Endothelial cell of umbilical vein (primary cell): ENCODE measurements around the gene SLC35A5. TPM values are rescaled to one million over a fixed set of nuclear protein-coding genes. Genes with fewer than 3 reads are reported as not detected.

Source experiments
- Bru-seq: library from RNA; stranded (reverse); fragments of 400-500 nt; gene quantifications from one replicate; lab custom pipeline; 2021; lab: Mats Ljungman, UMichigan
- BruChase-seq, 2 experiments: library from RNA; stranded (reverse); fragments of 400-500 nt; gene quantifications; one replicate each; lab custom pipeline; 2021; lab: Mats Ljungman, UMichigan
- BruUV-seq: library from RNA; stranded (reverse); fragments of 400-500 nt; replicated peaks from 2 replicates; lab custom pipeline; 2021; lab: Mats Ljungman, UMichigan
- CTCF ChIA-PET: fragments of 300-600, 350-600 bp; sonication (Branson Sonifier 250); formaldehyde crosslinking; loops from one replicate; lab custom pipeline; 2021; ENCODE audit warnings: antibody characterized with exemption, inconsistent platforms; lab: Charles Lee
- POLR2A ChIA-PET: fragments of 300-600, 350-600 bp; sonication (Branson Sonifier 250); formaldehyde crosslinking; loops from one replicate; lab custom pipeline; 2021; ENCODE audit warnings: antibody characterized with exemption, inconsistent platforms; lab: Charles Lee
- DNase-seq: peaks from one replicate; pipeline ENCODE4 v3.0.0-alpha.2; 2011; ENCODE audit warnings: low read depth, low spot score
- FAIRE-seq: peaks from 2 replicates; lab custom pipeline; 2011; peaks lifted over from hg19 to GRCh38; lab: Jason Lieb, UNC
- H2AFZ ChIP-seq: 2 replicates; pipeline ENCODE4 v1.6.0; 2012; ENCODE audit warnings: low read depth, low read length, control low read depth, inconsistent platforms
- H3K27ac ChIP-seq: 2 replicates; pipeline ENCODE4 v1.5.1; 2011; ENCODE audit warnings: low read depth, mild to moderate bottlenecking, control low read depth, low read length, moderate library complexity; ENCODE audit not compliant: insufficient read depth
- H3K27me3 ChIP-seq, 2 experiments: 2 replicates each; pipeline versions ENCODE4 v1.6.0 to v1.6.1; 2011; ENCODE audit warnings: low read length in 2 of 2, mixed read lengths in 1 of 2; ENCODE audit not compliant: control insufficient read depth in 2 of 2, insufficient read depth in 2 of 2
- H3K36me3 ChIP-seq, 2 experiments: 2 replicates in 1 of 2; 3 replicates in 1 of 2; pipeline ENCODE4 v1.5.1; 2011; ENCODE audit warnings: low read length in 2 of 2, mild to moderate bottlenecking in 1 of 2, moderate library complexity in 1 of 2; ENCODE audit not compliant: control insufficient read depth in 2 of 2, insufficient read depth in 2 of 2; ENCODE audit errors: extremely low read depth in 1 of 2
- H3K4me1 ChIP-seq: 3 replicates; pipeline ENCODE4 v1.5.1; 2011; ENCODE audit warnings: mild to moderate bottlenecking, low read length; ENCODE audit not compliant: control insufficient read depth, insufficient read depth; ENCODE audit errors: extremely low read depth
- H3K4me2 ChIP-seq: 2 replicates; pipeline ENCODE4 v1.6.1; 2011; ENCODE audit warnings: low read length, control low read depth, mixed read lengths; ENCODE audit not compliant: insufficient read depth
- H3K4me3 ChIP-seq, 3 experiments: fragments of 200-600 bp in 1 of 3; sonication (generic), shearing (Covaris generic) in 1 of 3; replicated peaks in 1 of 3; 2 replicates each; pipeline ENCODE4 v1.5.1; 2011 to 2016; ENCODE audit warnings: control low read depth in 3 of 3, low read length in 3 of 3, mild to moderate bottlenecking in 2 of 3, inconsistent platforms in 1 of 3, low read depth in 1 of 3, moderate library complexity in 1 of 3; ENCODE audit not compliant: insufficient read depth in 1 of 3
- H3K79me2 ChIP-seq: 2 replicates; pipeline ENCODE4 v1.6.0; 2012; ENCODE audit warnings: low read length, inconsistent platforms; ENCODE audit not compliant: control insufficient read depth, insufficient read depth
- H3K9ac ChIP-seq: replicated peaks from 2 replicates; pipeline ENCODE3; 2011; ENCODE audit warnings: low read length, control low read depth; ENCODE audit not compliant: insufficient read depth; ENCODE audit errors: extremely low read depth
- H3K9me1 ChIP-seq: replicated peaks from 3 replicates; pipeline ENCODE4 v1.6.0; 2011; ENCODE audit warnings: mild to moderate bottlenecking, low read length; ENCODE audit not compliant: control insufficient read depth, insufficient read depth; ENCODE audit errors: extremely low read depth
- H3K9me3 ChIP-seq: replicated peaks from 2 replicates; pipeline ENCODE4 v1.5.1; 2012; ENCODE audit warnings: low read length, inconsistent platforms; ENCODE audit not compliant: control insufficient read depth, insufficient read depth
- H4K20me1 ChIP-seq: replicated peaks from 2 replicates; pipeline ENCODE3; 2011; ENCODE audit warnings: mild to moderate bottlenecking, low read length; ENCODE audit not compliant: control insufficient read depth, insufficient read depth; ENCODE audit errors: extremely low read depth
- CTCF ChIP-seq, 2 donors: IDR thresholded peaks; 1 replicate in 1 of 2; 2 replicates in 1 of 2; pipeline ENCODE4 v1.5.1; 2011; ENCODE audit warnings: low read length in 2 of 2, mild to moderate bottlenecking in 2 of 2, moderate library complexity in 2 of 2, control low read depth in 1 of 2, inconsistent platforms in 1 of 2, low read depth in 1 of 2; ENCODE audit not compliant: insufficient read depth in 1 of 2; ENCODE audit errors: extremely low read depth in 1 of 2
- EZH2 ChIP-seq: IDR thresholded peaks from 2 replicates; pipeline ENCODE4 v1.6.1; 2012; ENCODE audit warnings: borderline replicate concordance, low read depth, mild to moderate bottlenecking, moderate library complexity, low read length, inconsistent platforms; ENCODE audit not compliant: severe bottlenecking
- FOS ChIP-seq: IDR thresholded peaks from 2 replicates; pipeline ENCODE4 v1.6.1; 2011; ENCODE audit warnings: mild to moderate bottlenecking, low read length, moderate library complexity, borderline replicate concordance; ENCODE audit not compliant: insufficient read depth
- GATA2 ChIP-seq: IDR thresholded peaks from 2 replicates; pipeline ENCODE4 v1.7.0; 2011; ENCODE audit warnings: low read depth, mild to moderate bottlenecking, moderate library complexity, mixed read lengths, low read length; ENCODE audit not compliant: insufficient read length, insufficient read depth
- JUN ChIP-seq: IDR thresholded peaks from 2 replicates; pipeline ENCODE4 v1.6.1; 2011; ENCODE audit warnings: borderline replicate concordance, low read depth; ENCODE audit not compliant: insufficient read length, insufficient read depth
- MYC ChIP-seq: IDR thresholded peaks from one replicate; pipeline ENCODE4 v1.6.1; 2011; ENCODE audit warnings: mild to moderate bottlenecking, low read depth, low read length
- POLR2A ChIP-seq: IDR thresholded peaks from 2 replicates; pipeline ENCODE4 v1.6.1; 2012; ENCODE audit warnings: low read depth, mild to moderate bottlenecking, control low read depth, low read length
- POLR2AphosphoS5 ChIP-seq: IDR thresholded peaks from 2 replicates; pipeline ENCODE4 v1.6.1; 2012; ENCODE audit warnings: low read depth, mild to moderate bottlenecking, control low read depth, low read length, moderate library complexity; ENCODE audit not compliant: insufficient read depth
- dilution Hi-C: fragments of 300-500 bp; cut with MboI; formaldehyde crosslinking; loops from one replicate; pipeline ENCODE4 v1.15.0; 2019; ENCODE audit warnings: low sequenced_read_pairs; ENCODE audit not compliant: extremely low pct_ligation_motif_present
- intact Hi-C: fragments of 100-400 bp; cut with micrococcal nuclease; formaldehyde crosslinking; loops from one replicate; pipeline ENCODE4 v1.10.0; 2022
- long read RNA-seq: library from polyadenylated mRNA; stranded (forward); transcript quantifications from one replicate; pipeline ENCODE4 v2.0.0, GENCODE V29; 2021
- polyA minus RNA-seq, 3 experiments: library from RNA; depleted of rRNA, polyadenylated mRNA; stranded (reverse); fragments of >200 nt; gene quantifications; 1 replicate in 1 of 3; 2 replicates in 2 of 3; pipeline ENCODE4 v1.2.3, GENCODE V29; 2011
- polyA plus RNA-seq, 4 experiments: library from polyadenylated mRNA; depleted of rRNA in 3 of 4; stranded (reverse) in 3 of 4; unstranded in 1 of 4; fragments of >200 nt; gene quantifications; 2 replicates each; pipeline versions ENCODE4 v1.2.1 to v1.2.3, GENCODE V29; 2011 to 2012; ENCODE audit warnings: missing spikeins in 1 of 4
- total RNA-seq: library from RNA; stranded (reverse); gene quantifications from 2 replicates; pipeline ENCODE4 v1.2.3, GENCODE V29; 2021
- TF ChIP-seq, protein P1 (sequence below): IDR thresholded peaks from 2 replicates; pipeline ENCODE4 v1.6.1; 2011; ENCODE audit not compliant: insufficient read depth, insufficient read length

Gene SLC35A5, protein sequence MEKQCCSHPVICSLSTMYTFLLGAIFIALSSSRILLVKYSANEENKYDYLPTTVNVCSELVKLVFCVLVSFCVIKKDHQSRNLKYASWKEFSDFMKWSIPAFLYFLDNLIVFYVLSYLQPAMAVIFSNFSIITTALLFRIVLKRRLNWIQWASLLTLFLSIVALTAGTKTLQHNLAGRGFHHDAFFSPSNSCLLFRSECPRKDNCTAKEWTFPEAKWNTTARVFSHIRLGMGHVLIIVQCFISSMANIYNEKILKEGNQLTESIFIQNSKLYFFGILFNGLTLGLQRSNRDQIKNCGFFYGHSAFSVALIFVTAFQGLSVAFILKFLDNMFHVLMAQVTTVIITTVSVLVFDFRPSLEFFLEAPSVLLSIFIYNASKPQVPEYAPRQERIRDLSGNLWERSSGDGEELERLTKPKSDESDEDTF
- total RNA-seq, result 25.1 and 25.6 TPM in 2 replicates
- polyA plus RNA-seq, result 27.7 and 40.1 TPM in 2 replicates
- 19.3 and 19.5 TPM in 2 replicates for polyA plus RNA-seq (2011; cell fraction: cytosol; rRNA removed)
- 16.7 and 23.2 TPM in 2 replicates for polyA plus RNA-seq (2011; cell fraction: nucleus; rRNA removed)
- polyA plus RNA-seq (2012), result 21.0 and 23.6 TPM in 2 replicates
- 39.5 and 43.7 TPM in 2 replicates for polyA minus RNA-seq
- polyA minus RNA-seq (2011; cell fraction: cytosol; rRNA and poly(A)+ RNA removed), result 17.6 TPM
- polyA minus RNA-seq (2011; cell fraction: nucleus; rRNA and poly(A)+ RNA removed), result 18.3 and 30.2 TPM in 2 replicates
- Bru-seq, nascent RNA, result percentile 71 among the genes with signal in this experiment
- BruChase-seq, experiment 1, labeled RNA remaining after a 6-hour chase, result percentile 80 among the genes with signal in this experiment
- BruChase-seq, experiment 2, labeled RNA remaining after a 2-hour chase, result percentile 74 among the genes with signal in this experiment
- long read RNA-seq, full-length matches to known transcripts, result 40 of 57 reads
- long read RNA-seq, partial matches to known transcripts, result 3 of 57 reads
- long read RNA-seq, other reads (novel, unspliced or antisense), result 14 of 57 reads

GRCh38 chr3:112561734-112562529 lies at the start of gene SLC35A5, which contains the start of gene ATG3:
Gene SLC35A5 (plus strand): TSS chr3:112562045. CDS start chr3:112563404, 1,359 bp downstream.
Gene ATG3 (minus strand): TSS chr3:112561962. CDS start chr3:112561528, 434 bp downstream.
- no peak for TF ChIP-seq MYC
- peak; percentile 89 for TF ChIP-seq POLR2A
- TF ChIP-seq GATA2, result no peak
- no peak for TF ChIP-seq EZH2
- TF ChIP-seq POLR2AphosphoS5, result peak; percentile 84
- no peak for TF ChIP-seq FOS
- TF ChIP-seq, protein P1, sequence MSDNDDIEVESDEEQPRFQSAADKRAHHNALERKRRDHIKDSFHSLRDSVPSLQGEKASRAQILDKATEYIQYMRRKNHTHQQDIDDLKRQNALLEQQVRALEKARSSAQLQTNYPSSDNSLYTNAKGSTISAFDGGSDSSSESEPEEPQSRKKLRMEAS, result peak; percentile 99
- TF ChIP-seq JUN, result no peak
- peak in 1 of 2 donors; percentile 10 for TF ChIP-seq CTCF (IDR thresholded peaks at IDR 0.05; ENCODE audit: extremely low read depth in 1 of 2, insufficient read depth in 1 of 2, low read depth in 1 of 2, low read length in 2 of 2)
- peaks cover 17% of the 10 kb centered on the region for H3K4me1 ChIP-seq
- H3K9me1 ChIP-seq, result no peaks in the 10 kb centered on the region
- H2AFZ ChIP-seq, result peak within 1 kb of the TSS; percentile 74
- ChIA-PET POLR2A (interaction anchor here (1.0 to 1.1 kb wide), 2 partner anchors 43 to 80 kb away, joined by 3 to 6 read pairs; no protein-coding TSS in a partner anchor), CTCF (interaction anchor here (0.7 to 1.5 kb wide), 8 partner anchors 20 to 450 kb away, joined by 3 to 7 read pairs (median 3); partner anchors contain the start of gene SLC9C1)
- H4K20me1 ChIP-seq, result no peaks in the 10 kb centered on the region
- BruUV-seq, result TSS peak; percentile 82
- no peaks in the 10 kb centered on the region for H3K27me3 ChIP-seq
- H3K27ac ChIP-seq, result peak within 1 kb of the TSS; percentile 78
- H3K4me3 ChIP-seq, result peak within 1 kb of the TSS; percentile 94 to 100 (median 97)
- no peaks in the 10 kb centered on the region for H3K9me3 ChIP-seq
- intact Hi-C loops (loop anchor here (1.0 to 10.0 kb wide), 4 partner anchors 43 to 1133 kb away; partner anchors contain the start of genes CCDC80, GTPBP8 and USF3), dilution Hi-C loops (no loop called here)
- peak within 1 kb of the TSS; percentile 99 for H3K9ac ChIP-seq
- DNase-seq, result peak; percentile 99
- H3K36me3 ChIP-seq, result peaks cover 0 to 2% of the 10 kb centered on the region in 2 experiments
- H3K4me2 ChIP-seq, result peak within 1 kb of the TSS; percentile 99
- peak; percentile 93 for FAIRE-seq
- H3K79me2 ChIP-seq, result peaks cover 39% of the 10 kb centered on the region
